Caco-2 (cell line): ENCODE results near the gene BCL3. TPM values are rescaled to one million over a fixed set of nuclear protein-coding genes. Genes with fewer than 3 reads are reported as not detected.
A peak's percentile ranks its signal among the peaks of the same experiment; 100 is the strongest.

ENCODE experiments used
- BruUV-seq: library from RNA; stranded (reverse); fragments of 400-500 nt; replicated peaks from 2 replicates; lab custom pipeline; 2021; lab: Mats Ljungman, UMichigan
- CTCF ChIA-PET: fragments of 300-600 bp; sonication (Branson Sonifier 250); formaldehyde crosslinking; loops from one replicate; lab custom pipeline; 2022; ENCODE audit warnings: antibody characterized with exemption; lab: Charles Lee
- POLR2A ChIA-PET: fragments of 300-600 bp; sonication (Branson Sonifier 250); formaldehyde crosslinking; loops from one replicate; lab custom pipeline; 2022; ENCODE audit warnings: antibody characterized with exemption; lab: Charles Lee
- DNase-seq, 2 experiments: peaks; one replicate each; pipeline versions ENCODE4 v3.0.0 to v3.0.0-alpha.2; 2020 to 2022
- H3K27me3 ChIP-seq: replicated peaks from 2 replicates; pipeline ENCODE4 v1.6.0; 2011; ENCODE audit warnings: low read length; ENCODE audit not compliant: control insufficient read depth, insufficient read depth
- H3K36me3 ChIP-seq: 2 replicates; pipeline ENCODE4 v1.5.1; 2011; ENCODE audit warnings: low read length; ENCODE audit not compliant: control insufficient read depth, insufficient read depth
- H3K4me1 ChIP-seq: fragments of 250-450 bp; sonication (Bioruptor Pico); 2 replicates; pipeline ENCODE4 v1.5.1; 2020; ENCODE audit warnings: mild to moderate bottlenecking
- H3K4me3 ChIP-seq: 2 replicates; pipeline ENCODE4 v1.5.1; 2011; ENCODE audit warnings: low read depth, mild to moderate bottlenecking, control low read depth, low read length
- H3K9me3 ChIP-seq: fragments of 250-450 bp; sonication (Bioruptor Pico); 2 replicates; pipeline ENCODE4 v1.5.1; 2020; ENCODE audit warnings: mild to moderate bottlenecking, moderate library complexity
- H3K27ac Mint-ChIP-seq: one replicate; pipeline ENCODE4 v1.8.0; 2022; ENCODE audit warnings: mixed read lengths; ENCODE audit not compliant: unreplicated experiment
- H3K27me3 Mint-ChIP-seq: one replicate; pipeline ENCODE4 v1.8.0; 2022; ENCODE audit warnings: mixed read lengths; ENCODE audit not compliant: insufficient read depth, unreplicated experiment
- H3K36me3 Mint-ChIP-seq: one replicate; pipeline ENCODE4 v1.8.0; 2022; ENCODE audit warnings: mild to moderate bottlenecking, mixed read lengths; ENCODE audit not compliant: insufficient read depth, unreplicated experiment
- H3K4me1 Mint-ChIP-seq: one replicate; pipeline ENCODE4 v1.8.0; 2022; ENCODE audit warnings: low read depth, mixed read lengths; ENCODE audit not compliant: unreplicated experiment
- H3K4me3 Mint-ChIP-seq: one replicate; pipeline ENCODE4 v1.8.0; 2022; ENCODE audit warnings: mild to moderate bottlenecking, moderate library complexity, mixed read lengths; ENCODE audit not compliant: unreplicated experiment
- H3K9me3 Mint-ChIP-seq: one replicate; pipeline ENCODE4 v1.8.0; 2022; ENCODE audit warnings: mixed read lengths; ENCODE audit not compliant: unreplicated experiment
- intact Hi-C: fragments of 100-400 bp; cut with micrococcal nuclease; formaldehyde crosslinking; loops from one replicate; pipeline ENCODE4 v1.10.0; 2022; ENCODE audit not compliant: unreplicated experiment
- total RNA-seq: library from RNA; stranded (reverse); gene quantifications from 2 replicates; pipeline ENCODE4 v1.2.3, GENCODE V29; 2022
- TF ChIP-seq, protein P1 (sequence below), 2 experiments: fragments of 200-600 bp in 1 of 2; IDR thresholded peaks; 1 replicate in 1 of 2; 2 replicates in 1 of 2; pipeline versions ENCODE4 v1.5.1 to v1.8.0; 2011 to 2022; ENCODE audit warnings: antibody characterized with exemption in 1 of 2, control low read depth in 1 of 2, inconsistent platforms in 1 of 2, low read depth in 1 of 2, low read length in 1 of 2, mild to moderate bottlenecking in 1 of 2, moderate library complexity in 1 of 2; ENCODE audit not compliant: insufficient read depth in 1 of 2, severe bottlenecking in 1 of 2, unreplicated experiment in 1 of 2

BCL3 gene
- total RNA-seq, 1 experiment from 2014 or later, result 15.5 TPM

DNA sequence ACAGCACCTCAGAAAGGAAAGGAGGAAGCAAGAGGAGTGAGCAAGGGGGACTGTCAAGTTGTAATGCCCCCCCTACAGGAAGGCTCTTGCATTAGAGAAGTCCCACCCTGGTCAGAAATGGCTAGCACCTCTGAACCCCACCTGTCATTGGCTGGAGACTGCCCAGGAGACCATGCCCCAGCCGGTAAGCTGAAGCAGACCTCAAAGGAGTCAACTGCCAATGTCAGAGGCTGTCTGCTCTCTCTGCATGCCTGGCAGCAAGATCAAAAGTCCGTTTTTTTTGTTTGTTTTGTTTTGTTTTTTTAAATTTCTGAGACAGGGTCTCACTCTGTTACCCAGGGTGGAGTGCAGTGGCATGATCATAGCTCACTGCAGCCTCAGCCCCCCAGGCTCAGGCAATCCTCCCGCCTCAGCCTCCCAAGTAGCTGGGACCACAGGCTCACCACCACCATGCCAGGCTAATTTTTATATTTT, 8.1 kb upstream of the BCL3 start:
- Histone ChIP-seq H3K36me3 (no peaks in the 10 kb centered on the region), H3K4me1 (peaks cover 56% of the 10 kb centered on the region), H3K9me3 (no peaks in the 10 kb centered on the region), H3K4me3 (no peak overlapping the region), H3K27me3 (no peaks in the 10 kb centered on the region)
- ChIA-PET POLR2A (interaction anchor here (0.6 to 1.0 kb wide), 2 partner anchors 12 to 15 kb away, joined by 3 to 9 read pairs; no protein-coding TSS in a partner anchor), CTCF (interaction anchor here (1.0 kb wide), 1 partner anchor 27 kb away, joined by 3 read pairs; no protein-coding TSS in a partner anchor)
- BruUV-seq, result no TSS peak
- Mint-ChIP-seq H3K9me3 (no peaks in the 10 kb centered on the region), H3K36me3 (peaks cover 15% of the 10 kb centered on the region), H3K27me3 (no peaks in the 10 kb centered on the region), H3K4me3 (no peak overlapping the region), H3K4me1 (peaks cover 21% of the 10 kb centered on the region), H3K27ac (no peak overlapping the region)
- TF ChIP-seq, protein P1, sequence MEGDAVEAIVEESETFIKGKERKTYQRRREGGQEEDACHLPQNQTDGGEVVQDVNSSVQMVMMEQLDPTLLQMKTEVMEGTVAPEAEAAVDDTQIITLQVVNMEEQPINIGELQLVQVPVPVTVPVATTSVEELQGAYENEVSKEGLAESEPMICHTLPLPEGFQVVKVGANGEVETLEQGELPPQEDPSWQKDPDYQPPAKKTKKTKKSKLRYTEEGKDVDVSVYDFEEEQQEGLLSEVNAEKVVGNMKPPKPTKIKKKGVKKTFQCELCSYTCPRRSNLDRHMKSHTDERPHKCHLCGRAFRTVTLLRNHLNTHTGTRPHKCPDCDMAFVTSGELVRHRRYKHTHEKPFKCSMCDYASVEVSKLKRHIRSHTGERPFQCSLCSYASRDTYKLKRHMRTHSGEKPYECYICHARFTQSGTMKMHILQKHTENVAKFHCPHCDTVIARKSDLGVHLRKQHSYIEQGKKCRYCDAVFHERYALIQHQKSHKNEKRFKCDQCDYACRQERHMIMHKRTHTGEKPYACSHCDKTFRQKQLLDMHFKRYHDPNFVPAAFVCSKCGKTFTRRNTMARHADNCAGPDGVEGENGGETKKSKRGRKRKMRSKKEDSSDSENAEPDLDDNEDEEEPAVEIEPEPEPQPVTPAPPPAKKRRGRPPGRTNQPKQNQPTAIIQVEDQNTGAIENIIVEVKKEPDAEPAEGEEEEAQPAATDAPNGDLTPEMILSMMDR (IDR thresholded peaks at IDR 0.05; ENCODE audit: insufficient read depth in 1 of 2, low read depth in 1 of 2, low read length in 1 of 2, severe bottlenecking in 1 of 2, unreplicated experiment in 1 of 2), result no peak
- no peak for DNase-seq
- intact Hi-C loops, result no loop called here

DNA sequence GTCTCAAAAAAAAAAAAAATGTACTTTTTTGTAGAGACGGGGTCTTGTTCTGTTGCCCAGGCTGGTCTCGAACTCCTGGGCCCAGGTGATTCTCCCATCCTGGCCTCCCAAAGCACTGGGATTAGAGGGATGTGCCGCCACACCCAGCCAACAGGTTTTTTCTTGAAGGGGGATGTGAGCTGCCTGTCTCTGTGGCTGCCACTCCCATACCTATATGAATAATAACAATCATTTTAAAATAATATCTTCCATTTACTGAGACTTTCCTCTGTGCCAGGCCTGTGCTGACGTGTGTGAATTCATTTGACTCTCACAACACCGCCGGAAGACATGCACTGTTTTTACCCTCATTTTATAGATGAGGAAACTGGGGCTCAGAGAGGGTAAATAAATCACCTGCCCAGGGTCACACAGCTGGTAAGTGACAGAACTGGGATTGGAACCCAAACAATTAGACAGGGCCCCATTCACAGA, 7.2 kb upstream of the BCL3 start:
- ChIA-PET POLR2A (interaction anchor here (0.6 to 1.0 kb wide), 4 partner anchors 13 to 84 kb away, joined by 3 to 9 read pairs (median 4); no protein-coding TSS in a partner anchor), CTCF (interaction anchor here (0.8 to 2.5 kb wide), 2 partner anchors 17 to 29 kb away, joined by 3 to 9 read pairs; no protein-coding TSS in a partner anchor)
- Histone ChIP-seq H3K4me1 (peaks cover 60% of the 10 kb centered on the region), H3K9me3 (no peaks in the 10 kb centered on the region), H3K4me3 (no peak overlapping the region), H3K27me3 (no peaks in the 10 kb centered on the region), H3K36me3 (no peaks in the 10 kb centered on the region)
- peak overlapping the region; percentile 97 for H3K27ac Mint-ChIP-seq
- intact Hi-C loops, result no loop called here
- DNase-seq, result no peak
- no peak overlapping the region for H3K4me3 Mint-ChIP-seq
- BruUV-seq, result no TSS peak
- no peaks in the 10 kb centered on the region for H3K9me3 Mint-ChIP-seq
- no peaks in the 10 kb centered on the region for H3K27me3 Mint-ChIP-seq
- peaks cover 15% of the 10 kb centered on the region for H3K36me3 Mint-ChIP-seq
- TF ChIP-seq, protein P1 (IDR thresholded peaks at IDR 0.05; ENCODE audit: insufficient read depth in 1 of 2, low read depth in 1 of 2, low read length in 1 of 2, severe bottlenecking in 1 of 2, unreplicated experiment in 1 of 2), result no peak
- H3K4me1 Mint-ChIP-seq, result peaks cover 25% of the 10 kb centered on the region

GRCh38 chr19:44741841-44742329, 6.6 kb upstream of the BCL3 start:
- H3K4me1 Mint-ChIP-seq, result peaks cover 31% of the 10 kb centered on the region
- H3K27ac Mint-ChIP-seq, result peak overlapping the region; percentile 97
- peaks cover 66% of the 10 kb centered on the region for H3K4me1 ChIP-seq
- no peaks in the 10 kb centered on the region for H3K36me3 ChIP-seq
- no peaks in the 10 kb centered on the region for H3K27me3 ChIP-seq
- TF ChIP-seq, protein P1 (IDR thresholded peaks at IDR 0.05; ENCODE audit: insufficient read depth in 1 of 2, low read depth in 1 of 2, low read length in 1 of 2, severe bottlenecking in 1 of 2, unreplicated experiment in 1 of 2), result no peak
- no peak overlapping the region for H3K4me3 ChIP-seq
- BruUV-seq, result no TSS peak
- H3K4me3 Mint-ChIP-seq, result peak overlapping the region; percentile 44
- intact Hi-C loops, result loop anchor here (1.0 kb wide), 1 partner anchor 18 kb away; no protein-coding TSS in a partner anchor
- no peaks in the 10 kb centered on the region for H3K27me3 Mint-ChIP-seq
- ChIA-PET CTCF (interaction anchor here (2.5 kb wide), 1 partner anchor 18 kb away, joined by 9 read pairs; no protein-coding TSS in a partner anchor), POLR2A (interaction anchor here (0.5 to 0.6 kb wide), 3 partner anchors 85 to 104 kb away, joined by 3 read pairs; partner anchors contain the start of gene NECTIN2)
- no peaks in the 10 kb centered on the region for H3K9me3 Mint-ChIP-seq
- no peaks in the 10 kb centered on the region for H3K9me3 ChIP-seq
- DNase-seq, result peak; percentile 82 to 87
- peaks cover 15% of the 10 kb centered on the region for H3K36me3 Mint-ChIP-seq
